HEK293T (cell line): ENCODE data around the gene GSTO2.
A peak's percentile ranks its signal among the peaks of the same experiment; 100 is the strongest.
"Not testable (repeated sequence)": the region's sequence is repeated elsewhere in the genome, so short reads cannot be mapped to it uniquely, and the experiment has no call there.

Source experiments
- CTCF ChIA-PET: fragments of 350-600 bp; formaldehyde crosslinking; extraction: SDS; loops from one replicate; lab custom pipeline; 2021; ENCODE audit warnings: antibody characterized with exemption, inconsistent platforms; lab: Yijun Ruan, JAX
- POLR2A ChIA-PET: fragments of 350-600 bp; formaldehyde crosslinking; extraction: SDS; loops from one replicate; lab custom pipeline; 2020; ENCODE audit warnings: antibody characterized with exemption, inconsistent platforms; lab: Yijun Ruan, JAX
- DNase-seq: peaks from one replicate; pipeline ENCODE4 v3.0.0; 2012; ENCODE audit warnings: mixed read lengths; ENCODE audit errors: extremely low spot score
- ARNT ChIP-seq: fragments of 450-650 bp; IDR thresholded peaks from 2 replicates; pipeline ENCODE4 v1.6.1; 2017; ENCODE audit warnings: mild to moderate bottlenecking
- BHLHE40 ChIP-seq: fragments of 450-650 bp; IDR thresholded peaks from 2 replicates; pipeline ENCODE4 v1.6.1; 2016; ENCODE audit warnings: mild to moderate bottlenecking, moderate library complexity, borderline replicate concordance
- CTBP1 ChIP-seq: fragments of 450-650 bp; IDR thresholded peaks from 2 replicates; pipeline ENCODE4 v1.6.1; 2016; ENCODE audit warnings: borderline replicate concordance
- ELF4 ChIP-seq: fragments of 450-650 bp; IDR thresholded peaks from 2 replicates; pipeline ENCODE4 v1.6.1; 2017; ENCODE audit warnings: antibody characterized with exemption
- FOXA1 ChIP-seq: fragments of 450-650 bp; IDR thresholded peaks from 2 replicates; pipeline ENCODE4 v1.6.1; 2016; ENCODE audit warnings: mild to moderate bottlenecking
- FOXK2 ChIP-seq: fragments of 450-650 bp; IDR thresholded peaks from 2 replicates; pipeline ENCODE4 v1.6.1; 2016; ENCODE audit warnings: mild to moderate bottlenecking
- FOXM1 ChIP-seq: fragments of 450-650 bp; IDR thresholded peaks from 2 replicates; pipeline ENCODE4 v1.6.1; 2017; ENCODE audit warnings: mild to moderate bottlenecking, borderline replicate concordance
- HDGF ChIP-seq: fragments of 450-650 bp; IDR thresholded peaks from 2 replicates; pipeline ENCODE4 v1.6.1; 2017; ENCODE audit warnings: antibody characterized with exemption, borderline replicate concordance
- L3MBTL2 ChIP-seq: fragments of 450-650 bp; conservative IDR thresholded peaks from 2 replicates; pipeline ENCODE4 v1.6.1; 2016; ENCODE audit warnings: mild to moderate bottlenecking
- LEF1 ChIP-seq: fragments of 450-650 bp; IDR thresholded peaks from 2 replicates; pipeline ENCODE4 v1.6.1; 2017; ENCODE audit warnings: mild to moderate bottlenecking, borderline replicate concordance
- NFRKB ChIP-seq: fragments of 450-650 bp; IDR thresholded peaks from 2 replicates; pipeline ENCODE4 v1.6.1; 2016; ENCODE audit warnings: mild to moderate bottlenecking, moderate library complexity
- PKNOX1 ChIP-seq: fragments of 450-650 bp; IDR thresholded peaks from 2 replicates; pipeline ENCODE4 v1.6.1; 2016
- SP1 ChIP-seq: fragments of 450-650 bp; IDR thresholded peaks from 2 replicates; pipeline ENCODE4 v1.6.1; 2017
- SUZ12 ChIP-seq: fragments of 450-650 bp; IDR thresholded peaks from 2 replicates; pipeline ENCODE4 v1.6.1; 2016; ENCODE audit warnings: mild to moderate bottlenecking
- TARDBP ChIP-seq: fragments of 450-650 bp; IDR thresholded peaks from 2 replicates; pipeline ENCODE4 v1.6.1; 2016
- ZNF384 ChIP-seq: fragments of 450-650 bp; IDR thresholded peaks from 2 replicates; pipeline ENCODE4 v1.6.1; 2016

The GSTO2 gene

GRCh38 chr10:104232613-104233102, 36.3 kb upstream of the GSTO2 start:
- no peak for TF ChIP-seq LEF1
- peak; percentile 91 for TF ChIP-seq L3MBTL2
- ChIA-PET CTCF (no interaction called here), POLR2A (interaction anchor here (1.0 to 1.7 kb wide), 4 partner anchors 9 to 36 kb away, joined by 3 to 6 read pairs (median 6); partner anchors contain the start of genes GSTO1 and GSTO2)
- DNase-seq: no peak

- CTCF ChIA-PET: no interaction called here
- TF ChIP-seq HDGF: no peak
- no peak for TF ChIP-seq FOXM1
- TF ChIP-seq SUZ12: no peak
- TF ChIP-seq BHLHE40: no peak
- TF ChIP-seq FOXA1: no peak
- TF ChIP-seq LEF1: no peak
- no peak for TF ChIP-seq FOXK2
- TF ChIP-seq ELF4: no peak
- no peak for TF ChIP-seq TARDBP
- TF ChIP-seq L3MBTL2: no peak
- TF ChIP-seq ZNF384: no peak
- TF ChIP-seq ARNT: no peak
- no peak for TF ChIP-seq PKNOX1
- no peak for TF ChIP-seq CTBP1
- TF ChIP-seq NFRKB: no peak
- TF ChIP-seq SP1: no peak
- POLR2A ChIA-PET: no interaction called here
- no peak for DNase-seq
Observed at GRCh38 chr10:104233817-104234216, 35.2 kb upstream of the GSTO2 start.

- POLR2A ChIA-PET: no interaction called here
- TF ChIP-seq SUZ12 (no peak), TARDBP (no peak), FOXA1 (no peak), L3MBTL2 (no peak), FOXM1 (no peak), HDGF (no peak)
- CTCF ChIA-PET: no interaction called here
- no peak for DNase-seq
Observed at GRCh38 chr10:104234934-104235333, 34.0 kb upstream of the GSTO2 start.

GRCh38 chr10:104235801-104236200, 33.2 kb upstream of the GSTO2 start:
- no peak for DNase-seq
- ChIA-PET POLR2A (no interaction called here), CTCF (no interaction called here)
- no peak for TF ChIP-seq ELF4

GRCh38 chr10:104240078-104240477, 28.9 kb upstream of the GSTO2 start:
- CTCF ChIA-PET: no interaction called here
- POLR2A ChIA-PET: no interaction called here
- TF ChIP-seq FOXK2 (no peak), HDGF (no peak), LEF1 (no peak), CTBP1 (no peak), SP1 (no peak), ELF4 (no peak), FOXM1 (no peak), BHLHE40 (no peak), FOXA1 (no peak), ZNF384 (no peak), L3MBTL2 (no peak), PKNOX1 (no peak), NFRKB (no peak), ARNT (no peak), SUZ12 (no peak), TARDBP (no peak)
- no peak for DNase-seq

- ChIA-PET POLR2A (no interaction called here), CTCF (no interaction called here)
- no peak for DNase-seq
- TF ChIP-seq ELF4: no peak
- TF ChIP-seq FOXM1: no peak
- no peak for TF ChIP-seq PKNOX1
- TF ChIP-seq CTBP1: no peak
- TF ChIP-seq ZNF384: no peak
- no peak for TF ChIP-seq SUZ12
- no peak for TF ChIP-seq FOXA1
- no peak for TF ChIP-seq LEF1
Observed at GRCh38 chr10:104242545-104242944, 26.4 kb upstream of the GSTO2 start.

- POLR2A ChIA-PET, CTCF ChIA-PET, DNase-seq: not testable (repeated sequence)
Observed at GRCh38 chr10:104243009-104243408, 26.0 kb upstream of the GSTO2 start.

GRCh38 chr10:104243512-104243911, 25.5 kb upstream of the GSTO2 start:
- ChIA-PET CTCF (no interaction called here), POLR2A (no interaction called here)
- TF ChIP-seq SP1 (no peak), BHLHE40 (no peak), L3MBTL2 (no peak), TARDBP (no peak), CTBP1 (no peak), ARNT (no peak), NFRKB (no peak), HDGF (no peak), SUZ12 (no peak), FOXM1 (no peak), ZNF384 (no peak), FOXA1 (no peak)
- DNase-seq: no peak
